PC-3 (cell line): ENCODE measurements around the gene PRKCE. TPM values are rescaled to one million over a fixed set of nuclear protein-coding genes. Genes with fewer than 3 reads are reported as not detected.

Experiments used
- ATAC-seq: fragments of 200-7000 bp; cut with Tn5 transposase; 2 replicates; pipeline ENCODE4 v1.9.1; 2020; ENCODE audit warnings: mild to moderate bottlenecking, moderate library complexity
- BruUV-seq: library from RNA; stranded (reverse); fragments of 400-500 nt; replicated peaks from 2 replicates; lab custom pipeline; 2021; lab: Mats Ljungman, UMichigan
- CTCF ChIA-PET: fragments of 300-600 bp; sonication (Branson Sonifier 250); formaldehyde crosslinking; loops from one replicate; lab custom pipeline; 2022; ENCODE audit warnings: antibody characterized with exemption; lab: Charles Lee
- POLR2A ChIA-PET: fragments of 300-600 bp; sonication (Branson Sonifier 250); formaldehyde crosslinking; loops from one replicate; lab custom pipeline; 2022; ENCODE audit warnings: antibody characterized with exemption; ENCODE audit not compliant: unreplicated experiment; lab: Charles Lee
- DNase-seq: peaks from one replicate; pipeline ENCODE4 v3.0.0-alpha.2; 2015
- H2AFZ ChIP-seq: fragments of 300-600 bp; sonication (generic); 2 replicates; pipeline ENCODE4 v1.6.0; 2016; ENCODE audit warnings: antibody characterized with exemption, low read length
- H3F3A ChIP-seq: fragments of 300-600 bp; sonication (generic); one replicate; pipeline ENCODE4 v1.6.0; 2017; ENCODE audit warnings: antibody characterized with exemption, low read length, control low read depth, mild to moderate bottlenecking; ENCODE audit not compliant: unreplicated experiment
- H3K27ac ChIP-seq: fragments of 300-600 bp; sonication (generic); 2 replicates; pipeline ENCODE4 v1.5.1; 2016; ENCODE audit warnings: mild to moderate bottlenecking, low read length
- H3K27me3 ChIP-seq: fragments of 300-600 bp; sonication (generic); 2 replicates; pipeline ENCODE4 v1.6.1; 2016; ENCODE audit warnings: low read length, mixed read lengths
- H3K36me3 ChIP-seq: fragments of 300-600 bp; sonication (generic); 2 replicates; pipeline ENCODE4 v1.6.1; 2016; ENCODE audit warnings: low read depth, mixed run types, low read length, mixed read lengths
- H3K4me1 ChIP-seq: fragments of 300-600 bp; sonication (generic); 2 replicates; pipeline ENCODE4 v1.5.1; 2016; ENCODE audit warnings: low read length; ENCODE audit not compliant: insufficient read depth
- H3K4me2 ChIP-seq: fragments of 300-600 bp; sonication (generic); 2 replicates; pipeline ENCODE4 v1.6.0; 2016; ENCODE audit warnings: low read length
- H3K4me3 ChIP-seq: fragments of 300-600 bp; sonication (generic); 2 replicates; pipeline ENCODE4 v1.5.1; 2016; ENCODE audit warnings: mild to moderate bottlenecking, low read length, mixed read lengths
- H3K79me2 ChIP-seq: fragments of 300-600 bp; sonication (generic); 2 replicates; pipeline ENCODE4 v1.6.1; 2017; ENCODE audit warnings: low read length, mixed read lengths
- H3K9ac ChIP-seq: fragments of 300-600 bp; sonication (generic); 2 replicates; pipeline ENCODE4 v1.6.0; 2016; ENCODE audit warnings: mild to moderate bottlenecking, low read length
- H3K9me2 ChIP-seq: fragments of 300-600 bp; sonication (generic); replicated peaks from 2 replicates; pipeline ENCODE4 v1.6.1; 2016; ENCODE audit warnings: mixed run types, low read length, mixed read lengths
- H3K9me3 ChIP-seq: fragments of 300-600 bp; sonication (generic); 2 replicates; pipeline ENCODE4 v1.6.1; 2016; ENCODE audit warnings: low read length, mixed read lengths
- H4K20me1 ChIP-seq: fragments of 300-600 bp; sonication (generic); 2 replicates; pipeline ENCODE4 v1.6.1; 2016; ENCODE audit warnings: low read length, mixed read lengths
- CTCF ChIP-seq: fragments of 300-600 bp; sonication (generic); conservative IDR thresholded peaks from 2 replicates; pipeline ENCODE4 v1.5.1; 2017; ENCODE audit warnings: antibody characterized with exemption, low read depth, mild to moderate bottlenecking, low read length
- EZH2 ChIP-seq: fragments of 300-600 bp; sonication (generic); IDR thresholded peaks from one replicate; pipeline ENCODE4 v1.6.1; 2017; ENCODE audit warnings: antibody characterized with exemption, mild to moderate bottlenecking, low read length; ENCODE audit not compliant: unreplicated experiment
- EZH2phosphoT487 ChIP-seq: fragments of 300-600 bp; sonication (generic); IDR thresholded peaks from 2 replicates; pipeline ENCODE4 v1.6.1; 2018; ENCODE audit warnings: mild to moderate bottlenecking, antibody characterized with exemption, low read length, borderline replicate concordance
- intact Hi-C: fragments of 100-400 bp; cut with micrococcal nuclease; formaldehyde crosslinking; loops from 2 replicates; pipeline ENCODE4 v1.9.0; 2023
- total RNA-seq: library from RNA; depleted of rRNA; stranded (reverse); fragments of >200 nt; gene quantifications from 2 replicates; pipeline ENCODE4 v1.2.3, GENCODE V29; 2014

PRKCE gene
- total RNA-seq, 1 experiment from 2014 or later: 7.0 TPM

GRCh38 chr2:46075848-46076247 is 424.4 kb downstream of the PRKCE start:
- Histone ChIP-seq H3K9ac (peak overlapping the region; percentile 25; the same call in 1 of the 2 replicates), H3K4me2 (peak overlapping the region; percentile 55), H3K36me3 (no peaks in the 10 kb centered on the region), H3K27me3 (no peaks in the 10 kb centered on the region), H3K9me3 (no peaks in the 10 kb centered on the region), H3K9me2 (no peaks in the 10 kb centered on the region), H3K4me1 (peaks cover 43% of the 10 kb centered on the region), H2AFZ (no peak overlapping the region), H3F3A (peaks cover 10% of the 10 kb centered on the region), H4K20me1 (no peaks in the 10 kb centered on the region), H3K27ac (peak overlapping the region; percentile 55), H3K79me2 (no peaks in the 10 kb centered on the region), H3K4me3 (no peak overlapping the region)
- ChIA-PET POLR2A (no interaction called here), CTCF (no interaction called here)
- TF ChIP-seq EZH2phosphoT487 (no peak), EZH2 (no peak), CTCF (no peak)
- no TSS peak for BruUV-seq
- DNase-seq (peak; percentile 14), ATAC-seq (no peak)
- intact Hi-C loops: no loop called here

GRCh38 chr2:46076251-46076650 is 424.8 kb downstream of the PRKCE start:
- Histone ChIP-seq H2AFZ (no peak overlapping the region), H4K20me1 (no peaks in the 10 kb centered on the region), H3K79me2 (no peaks in the 10 kb centered on the region), H3K4me1 (peaks cover 43% of the 10 kb centered on the region), H3F3A (peaks cover 10% of the 10 kb centered on the region), H3K27ac (peak overlapping the region; percentile 55), H3K9me2 (no peaks in the 10 kb centered on the region), H3K9ac (peak overlapping the region; percentile 30; the same call in 1 of the 2 replicates), H3K9me3 (no peaks in the 10 kb centered on the region), H3K36me3 (no peaks in the 10 kb centered on the region), H3K27me3 (no peaks in the 10 kb centered on the region), H3K4me2 (peak overlapping the region; percentile 55), H3K4me3 (no peak overlapping the region)
- TF ChIP-seq EZH2 (no peak), CTCF (no peak), EZH2phosphoT487 (no peak)
- ChIA-PET CTCF (no interaction called here), POLR2A (no interaction called here)
- peak; percentile 23; the same call in 1 of the 2 replicates for ATAC-seq
- no TSS peak for BruUV-seq
- intact Hi-C loops: no loop called here
- DNase-seq: peak; percentile 51

GRCh38 chr2:46076875-46077274 is 425.4 kb downstream of the PRKCE start:
- ATAC-seq: no peak
- Histone ChIP-seq H3K27me3 (no peaks in the 10 kb centered on the region), H3K36me3 (no peaks in the 10 kb centered on the region), H2AFZ (no peak overlapping the region), H3K79me2 (no peaks in the 10 kb centered on the region), H4K20me1 (no peaks in the 10 kb centered on the region), H3K27ac (peak overlapping the region; percentile 37), H3F3A (peaks cover 10% of the 10 kb centered on the region), H3K4me3 (no peak overlapping the region), H3K4me2 (peak overlapping the region; percentile 55), H3K4me1 (peaks cover 43% of the 10 kb centered on the region), H3K9me3 (no peaks in the 10 kb centered on the region), H3K9me2 (no peaks in the 10 kb centered on the region), H3K9ac (0 out of 2 replicates have a peak overlapping the region, but pooled peaks have one; percentile 30)
- ChIA-PET CTCF (no interaction called here), POLR2A (no interaction called here)
- no TSS peak for BruUV-seq
- intact Hi-C loops: no loop called here
- no peak for TF ChIP-seq EZH2
- no peak for TF ChIP-seq EZH2phosphoT487
- TF ChIP-seq CTCF: no peak
- no peak for DNase-seq
